Measurements from ENCODE around the gene PDZRN3.
"Not testable (repeated sequence)": the region's sequence is repeated elsewhere in the genome, so short reads cannot be mapped to it uniquely, and the experiment has no call there.

- not testable (repeated sequence) for TF ChIP-seq CTCF (conservative IDR thresholded peaks at IDR 0.05); EZH2 (IDR thresholded peaks at IDR 0.05; ENCODE audit: low read depth)
These were observed 160.6 kb downstream of the PDZRN3 start for GRCh38 chr3:73464126-73464525.

Measured in PC-9 (cell line).